Measurements from ENCODE around the gene TEKT5. TPM values are rescaled to one million over a fixed set of nuclear protein-coding genes. Genes with fewer than 3 reads are reported as not detected.

Gene TEKT5
- total RNA-seq, 2 donors from 2014 or later = 0.36 to 3.9 TPM

- no peaks in the 10 kb centered on the region for H3K9me3 ChIP-seq
Observed at GRCh38 chr16:10620120-10620519, 74.6 kb downstream of the TEKT5 start.

GRCh38 chr16:10619271-10619849 lies 75.4 kb downstream of the TEKT5 start:
- Histone ChIP-seq H3K27me3 (replicated peaks; ENCODE audit: insufficient read depth) (no peaks in the 10 kb centered on the region), H3K4me1 (replicated peaks) (peaks cover 5% of the 10 kb centered on the region), H3K36me3 (no peaks in the 10 kb centered on the region), H3K9me3 (no peaks in the 10 kb centered on the region), H3K27ac (no peak overlapping the region), H3K4me3 (no peak overlapping the region)
- TF ChIP-seq POLR2AphosphoS5 (IDR thresholded peaks at IDR 0.05) (no peak), POLR2A (IDR thresholded peaks at IDR 0.05) (no peak), CTCF (IDR thresholded peaks at IDR 0.05) (no peak)
- intact Hi-C loops (cut with DNase I) = no loop called here
- peak; percentile 21 for DNase-seq (ENCODE audit: low spot score)
- 24% methylated on average over 25 of the region's 25 CpGs for WGBS

More at GRCh38 chr16:10620120-10620519, 74.6 kb downstream of the TEKT5 start:
- TF ChIP-seq POLR2A (IDR thresholded peaks at IDR 0.05) = no peak
- no peak overlapping the region for H3K27ac ChIP-seq
- H3K27me3 ChIP-seq (replicated peaks; ENCODE audit: insufficient read depth) = no peaks in the 10 kb centered on the region
- DNase-seq (ENCODE audit: low spot score) = no peak
- 90% methylated on average over 6 of the region's 6 CpGs for WGBS
- intact Hi-C loops (cut with DNase I) = no loop called here
- H3K4me1 ChIP-seq (replicated peaks) = peaks cover 5% of the 10 kb centered on the region
- no peaks in the 10 kb centered on the region for H3K36me3 ChIP-seq
- no peak overlapping the region for H3K4me3 ChIP-seq

GRCh38 chr16:10618710-10619209 lies 76.0 kb downstream of the TEKT5 start:
- no peak for TF ChIP-seq POLR2A (IDR thresholded peaks at IDR 0.05)
- TF ChIP-seq POLR2AphosphoS5 (IDR thresholded peaks at IDR 0.05) = no peak
- no peak for TF ChIP-seq CTCF (IDR thresholded peaks at IDR 0.05)
- intact Hi-C loops (cut with DNase I) = no loop called here
- no peak overlapping the region for H3K27ac ChIP-seq
- 67% methylated on average over 11 of the region's 13 CpGs for WGBS
- no peaks in the 10 kb centered on the region for H3K36me3 ChIP-seq
- H3K4me1 ChIP-seq (replicated peaks) = peaks cover 5% of the 10 kb centered on the region
- no peaks in the 10 kb centered on the region for H3K9me3 ChIP-seq
- peak; percentile 16 for DNase-seq (ENCODE audit: low spot score)
- no peaks in the 10 kb centered on the region for H3K27me3 ChIP-seq (replicated peaks; ENCODE audit: insufficient read depth)
- no peak overlapping the region for H3K4me3 ChIP-seq

DNA sequence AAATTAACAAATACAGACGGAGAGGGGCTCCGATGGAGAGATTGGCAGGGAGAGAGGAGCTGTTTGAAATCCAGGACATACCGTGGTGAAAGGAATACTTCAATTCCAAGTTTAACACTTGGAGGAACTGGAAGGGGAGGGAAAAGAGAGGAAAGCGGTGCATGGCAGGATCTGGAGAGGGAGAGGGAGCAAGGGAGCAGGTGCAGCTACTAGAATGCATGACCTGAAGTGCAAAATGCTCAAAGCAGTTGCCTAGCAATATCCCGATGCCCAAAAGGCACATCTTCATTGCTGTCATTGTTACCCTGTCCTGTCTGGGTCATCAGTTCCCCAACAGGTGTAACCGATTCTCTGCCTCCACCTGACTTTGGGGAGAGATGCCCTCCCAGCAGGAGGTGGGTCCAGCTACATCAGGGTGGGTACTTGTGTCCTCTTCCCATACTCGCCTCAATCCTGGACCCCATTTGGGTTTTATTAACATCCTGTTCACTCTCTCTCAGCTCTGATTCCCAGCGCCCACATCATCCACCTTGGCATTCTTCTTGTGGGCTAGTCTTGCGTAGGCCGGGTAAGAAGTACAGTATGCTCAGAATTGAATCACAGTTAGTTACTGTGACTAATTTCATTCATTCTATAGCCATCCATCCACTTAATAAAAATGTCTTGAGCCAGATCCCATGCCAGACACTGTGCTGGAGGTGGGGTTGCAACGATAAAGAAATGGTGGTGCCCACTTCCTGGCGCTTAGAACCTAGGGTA lies 76.9 kb downstream of the TEKT5 start:
- no peak for DNase-seq (ENCODE audit: low spot score)
- H3K27ac ChIP-seq = peak overlapping the region; percentile 58 to 64
- H3K27me3 ChIP-seq (replicated peaks; ENCODE audit: insufficient read depth) = no peaks in the 10 kb centered on the region
- TF ChIP-seq POLR2A (IDR thresholded peaks at IDR 0.05) = no peak
- TF ChIP-seq CTCF (IDR thresholded peaks at IDR 0.05) = no peak
- no peak for TF ChIP-seq POLR2AphosphoS5 (IDR thresholded peaks at IDR 0.05)
- intact Hi-C loops (cut with DNase I) = no loop called here
- no peaks in the 10 kb centered on the region for H3K9me3 ChIP-seq
- WGBS = 58% methylated on average over 12 of the region's 12 CpGs
- H3K4me3 ChIP-seq = no peak overlapping the region
- H3K4me1 ChIP-seq (replicated peaks) = peaks cover 5% of the 10 kb centered on the region
- H3K36me3 ChIP-seq = no peaks in the 10 kb centered on the region

GRCh38 chr16:10616756-10617640 lies 77.7 kb downstream of the TEKT5 start:
- Histone ChIP-seq H3K36me3 (no peaks in the 10 kb centered on the region), H3K4me1 (replicated peaks) (peaks cover 5% of the 10 kb centered on the region), H3K9me3 (no peaks in the 10 kb centered on the region), H3K4me3 (no peak overlapping the region), H3K27me3 (replicated peaks; ENCODE audit: insufficient read depth) (no peaks in the 10 kb centered on the region), H3K27ac (peak overlapping the region; percentile 58 to 64)
- intact Hi-C loops (cut with DNase I) = no loop called here
- 26% methylated on average over 10 of the region's 14 CpGs for WGBS
- TF ChIP-seq CTCF (IDR thresholded peaks at IDR 0.05) (peak in 2 of 4 experiments; percentile 32 to 43), POLR2A (IDR thresholded peaks at IDR 0.05) (no peak), POLR2AphosphoS5 (IDR thresholded peaks at IDR 0.05) (peak; percentile 83)
- peak; percentile 85 for DNase-seq (ENCODE audit: low spot score)
